CD4-positive, alpha-beta T cell (primary cell): Measurements from ENCODE around the gene STRA6. TPM values are rescaled to one million over a fixed set of nuclear protein-coding genes. Genes with fewer than 3 reads are reported as not detected.
A peak's percentile ranks its signal among the peaks of the same experiment; 100 is the strongest.

Experiments used
- ATAC-seq: fragments of 200-7000 bp; cut with Tn5 transposase; one replicate; pipeline ENCODE4 v1.10.0; 2022; ENCODE audit warnings: mild to moderate bottlenecking; ENCODE audit not compliant: poor library complexity
- CTCF ChIA-PET: fragments of 350-600 bp; sonication (Branson Sonifier 250); formaldehyde crosslinking; loops from one replicate; lab custom pipeline; 2021; ENCODE audit warnings: antibody characterized with exemption, inconsistent platforms; lab: Charles Lee
- POLR2A ChIA-PET: fragments of 350-600 bp; sonication (Branson Sonifier 250); formaldehyde crosslinking; loops from one replicate; lab custom pipeline; 2021; ENCODE audit warnings: antibody characterized with exemption, inconsistent platforms; lab: Charles Lee
- DNase-seq, 14 experiments: peaks; one replicate each; pipeline ENCODE4 v3.0.0-alpha.2; 2013 to 2020; ENCODE audit warnings: mixed read lengths in 2 of 14
- H3K27ac ChIP-seq, 2 donors: one replicate each; pipeline versions ENCODE4 v1.5.1 to v1.7.0; 2013; ENCODE audit warnings: low read length in 2 of 2, low read depth in 1 of 2, mild to moderate bottlenecking in 1 of 2
- H3K27me3 ChIP-seq, 2 experiments: 1 replicate in 1 of 2; 2 replicates in 1 of 2; pipeline versions ENCODE4 v1.6.1 to v1.7.0; 2013; ENCODE audit warnings: low read length in 2 of 2, control low read depth in 1 of 2, mild to moderate bottlenecking in 1 of 2, moderate library complexity in 1 of 2; ENCODE audit not compliant: insufficient read depth in 2 of 2, control insufficient read depth in 1 of 2
- H3K36me3 ChIP-seq: one replicate; pipeline ENCODE4 v1.6.1; 2013; ENCODE audit warnings: low read length, control low read depth; ENCODE audit not compliant: insufficient read depth
- H3K4me1 ChIP-seq: one replicate; pipeline ENCODE4 v1.6.1; 2013; ENCODE audit warnings: low read length, control low read depth; ENCODE audit not compliant: insufficient read depth
- H3K4me3 ChIP-seq: one replicate; pipeline ENCODE4 v1.5.1; 2013; ENCODE audit warnings: mild to moderate bottlenecking, low read length, moderate library complexity
- H3K9me3 ChIP-seq, 2 experiments: 1 replicate in 1 of 2; 2 replicates in 1 of 2; pipeline versions ENCODE4 v1.6.1 to v1.7.0; 2013; ENCODE audit warnings: low read length in 2 of 2, mild to moderate bottlenecking in 2 of 2, control low read depth in 1 of 2, moderate library complexity in 1 of 2; ENCODE audit not compliant: control insufficient read depth in 1 of 2, insufficient read depth in 1 of 2
- H3K27ac Mint-ChIP-seq: one replicate; pipeline ENCODE4 v1.8.0; 2020; ENCODE audit warnings: mixed read lengths
- H3K27me3 Mint-ChIP-seq: one replicate; pipeline ENCODE4 v1.8.0; 2021; ENCODE audit warnings: mixed read lengths
- H3K36me3 Mint-ChIP-seq: one replicate; pipeline ENCODE4 v1.8.0; 2021; ENCODE audit warnings: low read depth, mixed read lengths
- H3K4me1 Mint-ChIP-seq: one replicate; pipeline ENCODE4 v1.8.0; 2021; ENCODE audit warnings: low read depth, mixed read lengths
- H3K4me3 Mint-ChIP-seq: one replicate; pipeline ENCODE4 v1.8.0; 2020; ENCODE audit warnings: mild to moderate bottlenecking, mixed read lengths
- H3K9me3 Mint-ChIP-seq: one replicate; pipeline ENCODE4 v1.8.0; 2020; ENCODE audit warnings: mixed read lengths
- intact Hi-C, 2 experiments: fragments of 100-400 bp; cut with DNase I in 1 of 2; cut with micrococcal nuclease in 1 of 2; formaldehyde crosslinking; loops; one replicate each; pipeline versions ENCODE4 v1.15.1 to v1.9.0; 2023 to 2025; cut with DNase I, micrococcal nuclease
- total RNA-seq, 174 experiments: library from RNA in 2 of 174; stranded (reverse) in 2 of 174; gene quantifications; one replicate each; pipeline ENCODE4 v1.2.3 and lab custom pipeline; 2021 to 2026
- TF ChIP-seq, protein P1 (sequence below): fragments of 200-600 bp; IDR thresholded peaks from one replicate; pipeline ENCODE4 v1.8.0; 2022; ENCODE audit warnings: antibody characterized with exemption, mild to moderate bottlenecking

Gene STRA6
- total RNA-seq, 2 experiments from 2014 or later: not detected

DNA sequence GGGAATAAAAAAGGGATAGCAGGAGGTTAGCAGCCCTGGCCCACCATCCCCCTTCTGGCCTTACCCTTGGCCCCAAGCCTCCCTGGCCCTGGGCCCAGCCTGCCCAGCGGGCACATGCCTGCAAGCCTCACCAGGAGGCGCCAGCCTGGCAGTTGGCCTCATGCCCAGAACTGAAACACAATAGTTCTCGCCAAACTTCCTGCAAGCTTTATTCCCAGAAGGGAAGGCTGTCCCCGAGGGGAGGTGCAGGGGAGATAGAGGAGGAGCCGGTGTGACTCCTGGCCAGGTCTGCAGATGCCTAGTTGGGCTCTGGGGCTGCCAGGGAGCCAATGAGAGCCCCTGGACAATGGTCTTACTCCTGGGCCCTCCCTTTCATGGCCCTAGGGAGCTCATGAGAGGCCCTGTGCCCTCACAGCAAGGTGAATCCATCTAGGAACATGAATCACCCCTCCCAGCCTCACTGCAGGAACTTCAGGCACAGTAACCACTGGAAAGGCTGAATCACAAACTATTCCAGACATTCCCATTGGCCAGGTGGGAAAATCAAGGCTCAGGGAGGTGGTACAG lies 37.5 kb upstream of the STRA6 start:
- Mint-ChIP-seq H3K27me3 (peaks cover 37% of the 10 kb centered on the region), H3K4me3 (no peak overlapping the region), H3K36me3 (no peaks in the 10 kb centered on the region), H3K27ac (no peak overlapping the region), H3K9me3 (no peaks in the 10 kb centered on the region), H3K4me1 (peaks cover 7% of the 10 kb centered on the region)
- no peak overlapping the region for H3K27ac ChIP-seq
- peaks cover 12 to 18% of the 10 kb centered on the region in 2 experiments for H3K27me3 ChIP-seq
- ChIA-PET POLR2A (no interaction called here), CTCF (no interaction called here)
- ATAC-seq (no peak), DNase-seq (no peak)
- no peaks in the 10 kb centered on the region for H3K36me3 ChIP-seq
- H3K4me3 ChIP-seq: no peak overlapping the region
- peaks cover 0 to 4% of the 10 kb centered on the region in 2 experiments for H3K9me3 ChIP-seq
- intact Hi-C loops: no loop called here
- peaks cover 4% of the 10 kb centered on the region for H3K4me1 ChIP-seq
- TF ChIP-seq, protein P1, sequence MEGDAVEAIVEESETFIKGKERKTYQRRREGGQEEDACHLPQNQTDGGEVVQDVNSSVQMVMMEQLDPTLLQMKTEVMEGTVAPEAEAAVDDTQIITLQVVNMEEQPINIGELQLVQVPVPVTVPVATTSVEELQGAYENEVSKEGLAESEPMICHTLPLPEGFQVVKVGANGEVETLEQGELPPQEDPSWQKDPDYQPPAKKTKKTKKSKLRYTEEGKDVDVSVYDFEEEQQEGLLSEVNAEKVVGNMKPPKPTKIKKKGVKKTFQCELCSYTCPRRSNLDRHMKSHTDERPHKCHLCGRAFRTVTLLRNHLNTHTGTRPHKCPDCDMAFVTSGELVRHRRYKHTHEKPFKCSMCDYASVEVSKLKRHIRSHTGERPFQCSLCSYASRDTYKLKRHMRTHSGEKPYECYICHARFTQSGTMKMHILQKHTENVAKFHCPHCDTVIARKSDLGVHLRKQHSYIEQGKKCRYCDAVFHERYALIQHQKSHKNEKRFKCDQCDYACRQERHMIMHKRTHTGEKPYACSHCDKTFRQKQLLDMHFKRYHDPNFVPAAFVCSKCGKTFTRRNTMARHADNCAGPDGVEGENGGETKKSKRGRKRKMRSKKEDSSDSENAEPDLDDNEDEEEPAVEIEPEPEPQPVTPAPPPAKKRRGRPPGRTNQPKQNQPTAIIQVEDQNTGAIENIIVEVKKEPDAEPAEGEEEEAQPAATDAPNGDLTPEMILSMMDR: no peak

DNA sequence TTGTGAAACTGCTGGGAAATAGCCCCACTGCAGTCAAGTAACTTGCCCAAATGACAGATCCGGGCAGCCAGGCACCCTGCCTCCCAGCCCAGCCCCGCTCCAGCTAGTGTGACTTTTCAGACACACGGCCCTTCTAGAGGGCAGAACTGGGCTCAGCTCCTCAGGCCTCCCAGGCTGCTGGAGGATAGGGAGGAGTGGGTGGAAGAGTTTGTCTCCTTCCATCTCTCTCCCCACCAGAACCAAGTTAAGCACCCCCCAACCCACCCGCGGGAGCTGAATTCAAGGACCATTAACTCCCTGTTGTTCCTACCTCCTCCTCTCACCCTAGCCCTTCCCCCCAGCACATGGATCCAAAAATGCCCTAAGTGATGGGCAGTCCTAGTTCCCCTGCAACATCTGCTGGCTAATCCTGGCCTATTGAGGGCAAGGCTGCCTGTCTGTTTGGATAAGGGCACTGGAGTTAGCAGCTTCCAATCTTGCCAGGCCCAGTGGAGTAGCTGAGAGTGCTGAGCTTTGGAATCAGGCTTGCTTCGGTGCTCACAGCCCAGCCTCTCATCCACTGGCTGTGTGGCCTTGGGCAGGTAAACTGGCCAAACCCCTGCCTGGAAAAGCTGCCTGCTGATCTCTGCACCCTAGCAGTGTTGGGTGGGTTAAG lies 36.6 kb upstream of the STRA6 start:
- Histone ChIP-seq H3K36me3 (no peaks in the 10 kb centered on the region), H3K4me1 (no peaks in the 10 kb centered on the region), H3K27me3 (peaks cover 4 to 10% of the 10 kb centered on the region in 2 experiments), H3K9me3 (peaks cover 0 to 3% of the 10 kb centered on the region in 2 experiments), H3K4me3 (no peak overlapping the region), H3K27ac (no peak overlapping the region)
- no peak overlapping the region for H3K4me3 Mint-ChIP-seq
- intact Hi-C loops: no loop called here
- TF ChIP-seq, protein P1: no peak
- ATAC-seq (no peak), DNase-seq (no peak)
- ChIA-PET POLR2A (no interaction called here), CTCF (no interaction called here)
- no peak overlapping the region for H3K27ac Mint-ChIP-seq
- H3K9me3 Mint-ChIP-seq: no peaks in the 10 kb centered on the region
- peaks cover 28% of the 10 kb centered on the region for H3K27me3 Mint-ChIP-seq
- no peaks in the 10 kb centered on the region for H3K4me1 Mint-ChIP-seq
- no peaks in the 10 kb centered on the region for H3K36me3 Mint-ChIP-seq

DNA sequence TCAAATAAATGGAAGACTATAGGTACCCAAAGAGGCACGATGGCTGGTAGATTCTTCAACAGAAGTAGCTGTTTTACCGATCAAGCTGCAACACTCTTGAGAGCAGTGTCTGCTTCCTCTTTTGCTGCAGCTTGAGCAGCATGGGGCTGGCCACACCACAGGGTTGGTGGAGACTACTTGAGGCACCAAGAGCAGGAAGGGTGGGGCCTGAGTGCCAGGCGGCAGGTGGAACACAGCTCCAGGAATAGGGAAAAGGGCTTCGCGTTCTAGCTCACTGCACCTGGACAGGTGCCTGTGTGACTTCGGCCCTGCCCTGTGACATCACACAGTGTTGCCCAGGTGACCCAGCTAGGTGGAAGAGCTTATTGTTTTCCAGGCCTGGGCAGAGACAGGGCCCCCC lies 33.4 kb upstream of the STRA6 start, which contains the start of gene CCDC33:
Gene CCDC33, plus strand, starts transcription at position 365 of the 400 bp plus-strand sequence. CDS start 394 bp downstream, outside the sequence.
- Histone ChIP-seq H3K27ac (no peak within 1 kb of the TSS), H3K4me1 (no peaks in the 10 kb centered on the region), H3K4me3 (no peak within 1 kb of the TSS), H3K36me3 (no peaks in the 10 kb centered on the region), H3K9me3 (peaks cover 0 to 6% of the 10 kb centered on the region in 2 experiments), H3K27me3 (peaks cover 0 to 2% of the 10 kb centered on the region in 2 experiments)
- TF ChIP-seq, protein P1: no peak
- intact Hi-C loops: no loop called here
- POLR2A ChIA-PET: no interaction called here
- H3K4me1 Mint-ChIP-seq: no peaks in the 10 kb centered on the region
- ATAC-seq (no peak), DNase-seq (peak in 2 of 14 experiments; percentile 15 to 23)
- H3K9me3 Mint-ChIP-seq: no peaks in the 10 kb centered on the region
- H3K36me3 Mint-ChIP-seq: no peaks in the 10 kb centered on the region
- no peak within 1 kb of the TSS for H3K27ac Mint-ChIP-seq
- CTCF ChIA-PET: no interaction called here
- H3K27me3 Mint-ChIP-seq: peaks cover under 1% of the 10 kb centered on the region
- no peak within 1 kb of the TSS for H3K4me3 Mint-ChIP-seq
